Loucy (cell line): ENCODE data around the gene YOD1.

Experiments used
- H2AFZ ChIP-seq: fragments of 200-600 bp; sonication (generic); 2 replicates; pipeline ENCODE4 v1.6.0; 2016; ENCODE audit warnings: antibody characterized with exemption, mild to moderate bottlenecking, low read length, moderate library complexity
- H3F3A ChIP-seq: fragments of 200-600 bp; 2 replicates; pipeline ENCODE4 v1.6.0; 2016; ENCODE audit warnings: antibody characterized with exemption, low read depth, mild to moderate bottlenecking
- H3K27me3 ChIP-seq: fragments of 200-600 bp; sonication (generic); 2 replicates; pipeline ENCODE4 v1.6.1; 2014; ENCODE audit warnings: low read length, mild to moderate bottlenecking; ENCODE audit not compliant: insufficient read depth, poor library complexity, severe bottlenecking
- H3K36me3 ChIP-seq: fragments of 200-600 bp; sonication (generic); 2 replicates; pipeline ENCODE4 v1.6.1; 2016; ENCODE audit warnings: low read length; ENCODE audit not compliant: insufficient read depth
- H3K4me1 ChIP-seq: fragments of 200-600 bp; sonication (generic); 2 replicates; pipeline ENCODE4 v1.5.1; 2014; ENCODE audit warnings: low read length, mild to moderate bottlenecking; ENCODE audit not compliant: insufficient read depth, poor library complexity, severe bottlenecking
- H3K4me2 ChIP-seq: fragments of 200-600 bp; sonication (generic); 2 replicates; pipeline ENCODE4 v1.6.0; 2014; ENCODE audit warnings: antibody characterized with exemption, low read length, low read depth, mild to moderate bottlenecking; ENCODE audit not compliant: poor library complexity, severe bottlenecking
- H3K4me3 ChIP-seq: fragments of 200-600 bp; sonication (generic); 2 replicates; pipeline ENCODE4 v1.5.1; 2014; ENCODE audit warnings: low read length, mild to moderate bottlenecking, mixed read lengths; ENCODE audit not compliant: poor library complexity, severe bottlenecking
- H3K79me2 ChIP-seq: fragments of 200-600 bp; sonication (generic); 2 replicates; pipeline ENCODE4 v1.6.1; 2014; ENCODE audit warnings: low read length; ENCODE audit not compliant: insufficient read depth
- H3K9ac ChIP-seq: fragments of 200-600 bp; sonication (generic); 2 replicates; pipeline ENCODE4 v1.6.0; 2014; ENCODE audit warnings: mild to moderate bottlenecking, low read depth, low read length, moderate library complexity; ENCODE audit not compliant: poor library complexity, severe bottlenecking
- H3K9me2 ChIP-seq: fragments of 200-600 bp; sonication (generic); replicated peaks from 2 replicates; pipeline ENCODE4 v1.6.1; 2016; ENCODE audit warnings: low read depth, low read length, mixed read lengths
- H3K9me3 ChIP-seq: fragments of 200-600 bp; sonication (generic); 2 replicates; pipeline ENCODE4 v1.6.1; 2014; ENCODE audit warnings: mild to moderate bottlenecking, antibody characterized with exemption, low read length, low read depth; ENCODE audit not compliant: insufficient read depth
- H4K20me1 ChIP-seq: fragments of 200-600 bp; sonication (generic); 2 replicates; pipeline ENCODE4 v1.6.0; 2014; ENCODE audit warnings: antibody characterized with exemption, low read length, mild to moderate bottlenecking; ENCODE audit not compliant: insufficient read depth, poor library complexity, severe bottlenecking
- EZH2phosphoT487 ChIP-seq: fragments of 200-600 bp; IDR thresholded peaks from 2 replicates; pipeline ENCODE4 v1.6.1; 2018; ENCODE audit warnings: antibody characterized with exemption, mild to moderate bottlenecking, moderate library complexity, borderline replicate concordance
- TF ChIP-seq, protein P1 (sequence below): fragments of 200-600 bp; sonication (generic); conservative IDR thresholded peaks from 2 replicates; pipeline ENCODE4 v1.5.1; 2014; ENCODE audit warnings: mild to moderate bottlenecking, antibody characterized with exemption, low read length

Gene YOD1

GRCh38 chr1:207077012-207077411 lies 26.0 kb upstream of the YOD1 start:
- TF ChIP-seq, protein P1, sequence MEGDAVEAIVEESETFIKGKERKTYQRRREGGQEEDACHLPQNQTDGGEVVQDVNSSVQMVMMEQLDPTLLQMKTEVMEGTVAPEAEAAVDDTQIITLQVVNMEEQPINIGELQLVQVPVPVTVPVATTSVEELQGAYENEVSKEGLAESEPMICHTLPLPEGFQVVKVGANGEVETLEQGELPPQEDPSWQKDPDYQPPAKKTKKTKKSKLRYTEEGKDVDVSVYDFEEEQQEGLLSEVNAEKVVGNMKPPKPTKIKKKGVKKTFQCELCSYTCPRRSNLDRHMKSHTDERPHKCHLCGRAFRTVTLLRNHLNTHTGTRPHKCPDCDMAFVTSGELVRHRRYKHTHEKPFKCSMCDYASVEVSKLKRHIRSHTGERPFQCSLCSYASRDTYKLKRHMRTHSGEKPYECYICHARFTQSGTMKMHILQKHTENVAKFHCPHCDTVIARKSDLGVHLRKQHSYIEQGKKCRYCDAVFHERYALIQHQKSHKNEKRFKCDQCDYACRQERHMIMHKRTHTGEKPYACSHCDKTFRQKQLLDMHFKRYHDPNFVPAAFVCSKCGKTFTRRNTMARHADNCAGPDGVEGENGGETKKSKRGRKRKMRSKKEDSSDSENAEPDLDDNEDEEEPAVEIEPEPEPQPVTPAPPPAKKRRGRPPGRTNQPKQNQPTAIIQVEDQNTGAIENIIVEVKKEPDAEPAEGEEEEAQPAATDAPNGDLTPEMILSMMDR: no peak
- no peak for TF ChIP-seq EZH2phosphoT487
- Histone ChIP-seq H4K20me1 (no peaks in the 10 kb centered on the region), H3K4me1 (no peaks in the 10 kb centered on the region), H3K79me2 (no peaks in the 10 kb centered on the region), H3K36me3 (no peaks in the 10 kb centered on the region), H3K9me2 (no peaks in the 10 kb centered on the region), H3K4me2 (no peak overlapping the region), H3K27me3 (no peaks in the 10 kb centered on the region), H3K9ac (no peak overlapping the region), H2AFZ (no peak overlapping the region), H3F3A (no peaks in the 10 kb centered on the region), H3K9me3 (no peaks in the 10 kb centered on the region), H3K4me3 (no peak overlapping the region)

DNA sequence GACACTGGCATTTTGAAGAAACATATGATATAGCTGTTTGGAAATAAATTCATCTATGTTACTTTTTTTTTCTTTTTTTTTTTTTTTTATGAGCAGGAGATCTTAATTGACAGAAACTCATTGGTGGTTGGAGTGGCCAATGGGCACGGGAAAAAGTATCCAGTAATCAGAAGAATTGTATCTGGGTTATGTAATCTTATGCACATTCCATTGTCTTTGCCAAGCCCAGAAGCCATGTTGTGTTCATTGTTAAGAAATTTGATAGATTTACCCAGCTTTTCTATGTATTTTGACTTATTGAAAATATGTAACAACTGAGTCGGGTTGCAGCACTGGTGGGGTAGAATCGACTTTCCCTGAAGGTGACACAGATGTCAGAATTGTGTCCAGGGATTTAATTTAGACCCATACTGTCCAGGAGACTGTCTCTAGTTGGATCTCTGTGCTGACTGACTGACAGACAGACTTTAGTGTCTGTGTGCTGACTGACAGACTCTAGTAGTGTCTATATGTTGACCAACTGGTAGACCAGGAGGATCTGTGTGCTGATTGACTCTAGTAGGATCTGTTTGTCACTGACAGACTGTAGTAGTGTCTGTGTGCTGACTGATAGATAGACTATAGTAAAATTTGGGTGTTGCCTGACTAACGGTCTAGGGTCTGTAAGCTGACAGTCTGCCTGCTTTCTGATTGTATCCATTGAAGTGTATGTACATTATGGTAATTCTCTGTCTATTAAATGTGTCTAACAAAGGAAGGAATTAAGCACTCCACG lies 25.4 kb upstream of the YOD1 start:
- H3K79me2 ChIP-seq: no peaks in the 10 kb centered on the region

GRCh38 chr1:207073906-207074820 lies 23.2 kb upstream of the YOD1 start:
- Histone ChIP-seq H3K79me2 (no peaks in the 10 kb centered on the region), H3K9me3 (no peaks in the 10 kb centered on the region), H3K9ac (no peak overlapping the region), H3K9me2 (no peaks in the 10 kb centered on the region), H3K4me2 (no peak overlapping the region), H3K36me3 (no peaks in the 10 kb centered on the region), H3K4me3 (no peak overlapping the region), H3F3A (no peaks in the 10 kb centered on the region), H2AFZ (no peak overlapping the region), H3K4me1 (peaks cover 22% of the 10 kb centered on the region), H3K27me3 (no peaks in the 10 kb centered on the region), H4K20me1 (no peaks in the 10 kb centered on the region)
- TF ChIP-seq EZH2phosphoT487: no peak
- TF ChIP-seq, protein P1: no peak

More for the DNA sequence above, 25.4 kb upstream of the YOD1 start:
- peaks cover 2% of the 10 kb centered on the region for H3K4me1 ChIP-seq
- no peaks in the 10 kb centered on the region for H3K36me3 ChIP-seq
- TF ChIP-seq, protein P1: no peak
- TF ChIP-seq EZH2phosphoT487: no peak
- H3K9ac ChIP-seq: no peak overlapping the region
- H3K27me3 ChIP-seq: no peaks in the 10 kb centered on the region
- H3F3A ChIP-seq: no peaks in the 10 kb centered on the region
- no peaks in the 10 kb centered on the region for H4K20me1 ChIP-seq
- no peak overlapping the region for H3K4me3 ChIP-seq
- H2AFZ ChIP-seq: no peak overlapping the region
- no peaks in the 10 kb centered on the region for H3K9me2 ChIP-seq
- H3K9me3 ChIP-seq: no peaks in the 10 kb centered on the region
- H3K4me2 ChIP-seq: no peak overlapping the region
